Hepatocyte (in vitro differentiated cells): ENCODE results near the gene NCS1. TPM values are rescaled to one million over a fixed set of nuclear protein-coding genes. Genes with fewer than 3 reads are reported as not detected.

Source experiments
- DNase-seq: peaks from one replicate; pipeline ENCODE4 v3.0.0-alpha.2; 2016; ENCODE audit warnings: low spot score
- H2AFZ ChIP-seq: fragments of 200-600 bp; sonication (generic); 2 replicates; pipeline ENCODE4 v1.6.0; 2016; ENCODE audit warnings: antibody characterized with exemption, mild to moderate bottlenecking
- H3K27ac ChIP-seq: fragments of 200-600 bp; sonication (generic); 2 replicates; pipeline ENCODE4 v1.5.1; 2016; ENCODE audit warnings: mild to moderate bottlenecking
- H3K27me3 ChIP-seq: fragments of 200-600 bp; sonication (generic); 2 replicates; pipeline ENCODE4 v1.6.1; 2016
- H3K36me3 ChIP-seq: fragments of 200-600 bp; sonication (generic); replicated peaks from 2 replicates; pipeline ENCODE4 v1.5.1; 2016; ENCODE audit warnings: low read depth; ENCODE audit not compliant: insufficient read depth
- H3K4me1 ChIP-seq: fragments of 200-600 bp; sonication (generic); 2 replicates; pipeline ENCODE4 v1.5.1; 2016; ENCODE audit warnings: mild to moderate bottlenecking, moderate library complexity; ENCODE audit not compliant: insufficient read depth
- H3K4me2 ChIP-seq: fragments of 200-600 bp; sonication (generic); 2 replicates; pipeline ENCODE4 v1.6.0; 2016
- H3K4me3 ChIP-seq: fragments of 200-600 bp; sonication (generic); 2 replicates; pipeline ENCODE4 v1.5.1; 2016; ENCODE audit warnings: mild to moderate bottlenecking
- H3K79me2 ChIP-seq: fragments of 200-600 bp; sonication (generic); 2 replicates; pipeline ENCODE4 v1.6.0; 2017; ENCODE audit warnings: mild to moderate bottlenecking
- H3K9me2 ChIP-seq: fragments of 200-600 bp; sonication (generic); replicated peaks from 2 replicates; pipeline ENCODE4 v1.6.0; 2017; ENCODE audit warnings: mild to moderate bottlenecking; ENCODE audit not compliant: insufficient read depth
- H3K9me3 ChIP-seq: fragments of 200-600 bp; sonication (generic); 2 replicates; pipeline ENCODE4 v1.5.1; 2016; ENCODE audit warnings: low read depth, mild to moderate bottlenecking
- H4K20me1 ChIP-seq: fragments of 200-600 bp; sonication (generic); 2 replicates; pipeline ENCODE4 v1.6.0; 2016; ENCODE audit warnings: mild to moderate bottlenecking; ENCODE audit not compliant: insufficient read depth, poor library complexity, severe bottlenecking
- EZH2 ChIP-seq: fragments of 200-600 bp; sonication (generic); IDR thresholded peaks from 2 replicates; pipeline ENCODE4 v1.6.1; 2016; ENCODE audit warnings: antibody characterized with exemption, mild to moderate bottlenecking, borderline replicate concordance
- EZH2phosphoT487 ChIP-seq: fragments of 200-600 bp; sonication (generic); IDR thresholded peaks from one replicate; pipeline ENCODE4 v1.6.1; 2018; ENCODE audit warnings: antibody characterized with exemption, mild to moderate bottlenecking, low read depth, moderate library complexity; ENCODE audit not compliant: unreplicated experiment, severe bottlenecking
- WGBS: methylation state at CpG from one replicate; pipeline ENCODE4 v1.1.6; 2016; ENCODE audit warnings: low lambda C conversion rate; ENCODE audit errors: missing lambda C conversion rate; 5-methylcytosine and 5-hydroxymethylcytosine counted together
- polyA plus RNA-seq: library from polyadenylated mRNA; unstranded; fragments of >200 nt; fragmentation: Nextera tagmentation; extraction: Ambion mirVana; gene quantifications from 2 replicates; pipeline ENCODE4 v1.2.1, GENCODE V29; 2016
- total RNA-seq: library from RNA; depleted of rRNA; stranded (reverse); fragments of >200 nt; gene quantifications from 2 replicates; pipeline ENCODE4 v1.2.3, GENCODE V29; 2014
- TF ChIP-seq, protein P1 (sequence below): fragments of 200-600 bp; sonication (generic); IDR thresholded peaks from 2 replicates; pipeline ENCODE4 v1.5.1; 2016; ENCODE audit warnings: antibody characterized with exemption, mild to moderate bottlenecking; ENCODE audit not compliant: poor library complexity

NCS1 gene
- total and polyA plus RNA-seq, 2 experiments from 2014 or later: 16.8 to 25.3 TPM

GRCh38 chr9:130244548-130245165 is 72.5 kb downstream of the NCS1 start:
- H3K9me2 ChIP-seq: no peaks in the 10 kb centered on the region
- H3K27me3 ChIP-seq: no peaks in the 10 kb centered on the region
- WGBS: 90% methylated on average over 13 of the region's 13 CpGs
- no peak overlapping the region for H3K4me3 ChIP-seq
- TF ChIP-seq EZH2phosphoT487 (no peak), EZH2 (no peak)
- TF ChIP-seq, protein P1, sequence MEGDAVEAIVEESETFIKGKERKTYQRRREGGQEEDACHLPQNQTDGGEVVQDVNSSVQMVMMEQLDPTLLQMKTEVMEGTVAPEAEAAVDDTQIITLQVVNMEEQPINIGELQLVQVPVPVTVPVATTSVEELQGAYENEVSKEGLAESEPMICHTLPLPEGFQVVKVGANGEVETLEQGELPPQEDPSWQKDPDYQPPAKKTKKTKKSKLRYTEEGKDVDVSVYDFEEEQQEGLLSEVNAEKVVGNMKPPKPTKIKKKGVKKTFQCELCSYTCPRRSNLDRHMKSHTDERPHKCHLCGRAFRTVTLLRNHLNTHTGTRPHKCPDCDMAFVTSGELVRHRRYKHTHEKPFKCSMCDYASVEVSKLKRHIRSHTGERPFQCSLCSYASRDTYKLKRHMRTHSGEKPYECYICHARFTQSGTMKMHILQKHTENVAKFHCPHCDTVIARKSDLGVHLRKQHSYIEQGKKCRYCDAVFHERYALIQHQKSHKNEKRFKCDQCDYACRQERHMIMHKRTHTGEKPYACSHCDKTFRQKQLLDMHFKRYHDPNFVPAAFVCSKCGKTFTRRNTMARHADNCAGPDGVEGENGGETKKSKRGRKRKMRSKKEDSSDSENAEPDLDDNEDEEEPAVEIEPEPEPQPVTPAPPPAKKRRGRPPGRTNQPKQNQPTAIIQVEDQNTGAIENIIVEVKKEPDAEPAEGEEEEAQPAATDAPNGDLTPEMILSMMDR: no peak
- no peaks in the 10 kb centered on the region for H4K20me1 ChIP-seq
- H3K79me2 ChIP-seq: no peaks in the 10 kb centered on the region
- H2AFZ ChIP-seq: no peak overlapping the region
- H3K36me3 ChIP-seq: no peaks in the 10 kb centered on the region
- H3K4me2 ChIP-seq: no peak overlapping the region
- DNase-seq: no peak
- H3K4me1 ChIP-seq: no peaks in the 10 kb centered on the region
- no peaks in the 10 kb centered on the region for H3K9me3 ChIP-seq
- H3K27ac ChIP-seq: no peak overlapping the region

GRCh38 chr9:130245474-130245873 is 73.3 kb downstream of the NCS1 start:
- DNase-seq: no peak
- no peaks in the 10 kb centered on the region for H3K79me2 ChIP-seq
- H3K4me1 ChIP-seq: no peaks in the 10 kb centered on the region
- no peaks in the 10 kb centered on the region for H3K9me2 ChIP-seq
- H4K20me1 ChIP-seq: no peaks in the 10 kb centered on the region
- H2AFZ ChIP-seq: no peak overlapping the region
- TF ChIP-seq EZH2: no peak
- TF ChIP-seq, protein P1: no peak
- no peak for TF ChIP-seq EZH2phosphoT487
- no peak overlapping the region for H3K4me3 ChIP-seq
- WGBS: 88% methylated on average over 11 of the region's 11 CpGs
- H3K4me2 ChIP-seq: no peak overlapping the region
- no peaks in the 10 kb centered on the region for H3K27me3 ChIP-seq
- no peaks in the 10 kb centered on the region for H3K9me3 ChIP-seq
- no peaks in the 10 kb centered on the region for H3K36me3 ChIP-seq
- no peak overlapping the region for H3K27ac ChIP-seq

DNA sequence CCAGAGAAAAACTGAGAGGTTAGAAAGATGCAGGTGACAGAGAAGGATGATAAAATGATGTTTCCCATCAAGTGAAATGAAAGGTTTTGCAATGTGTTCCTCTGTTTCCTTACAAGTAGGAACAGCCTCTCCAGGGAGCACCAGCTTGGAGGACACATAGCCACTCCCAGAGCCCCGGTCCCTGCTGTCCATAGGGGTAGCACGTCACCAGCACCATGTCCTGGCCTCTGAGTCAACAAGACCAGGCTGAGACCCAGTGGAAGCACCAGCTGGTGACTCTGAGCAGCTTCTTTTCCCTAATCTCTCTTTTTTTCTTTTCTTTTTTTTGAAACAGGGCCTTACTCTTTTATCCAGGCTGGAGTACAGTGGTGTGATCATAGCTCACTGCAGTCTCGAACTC is 73.9 kb downstream of the NCS1 start:
- Histone ChIP-seq H4K20me1 (no peaks in the 10 kb centered on the region), H3K4me1 (no peaks in the 10 kb centered on the region)

More for the DNA sequence above, 73.9 kb downstream of the NCS1 start:
- no peak for DNase-seq
- no peaks in the 10 kb centered on the region for H3K9me3 ChIP-seq
- no peaks in the 10 kb centered on the region for H3K36me3 ChIP-seq
- no peaks in the 10 kb centered on the region for H3K79me2 ChIP-seq
- H3K27me3 ChIP-seq: no peaks in the 10 kb centered on the region
- no peak overlapping the region for H3K27ac ChIP-seq
- H3K4me2 ChIP-seq: no peak overlapping the region
- no peaks in the 10 kb centered on the region for H3K9me2 ChIP-seq
- H2AFZ ChIP-seq: no peak overlapping the region
- no peak for TF ChIP-seq EZH2
- no peak for TF ChIP-seq EZH2phosphoT487
- TF ChIP-seq, protein P1: no peak
- H3K4me3 ChIP-seq: no peak overlapping the region
- WGBS: 90% methylated on average over 3 of the region's 3 CpGs
